Gastrocnemius medialis (tissue), 4 donors: Measurements from ENCODE around the gene PACS1.

ENCODE experiments used
- POLR2A ChIP-seq, 2 donors: fragments of 450-650 bp; IDR thresholded peaks; one replicate each; pipeline ENCODE4 v1.6.1; 2017; ENCODE audit warnings: antibody characterized with exemption in 2 of 2, mild to moderate bottlenecking in 2 of 2, moderate library complexity in 2 of 2
- TF ChIP-seq, protein P1 (sequence below), 5 experiments: fragments of 450-650 bp in 3 of 5; fragments of 200-600 bp in 2 of 5; sonication (generic) in 2 of 5; IDR thresholded peaks in 4 of 5; conservative IDR thresholded peaks in 1 of 5; 1 replicate in 4 of 5; 2 replicates in 1 of 5; pipeline ENCODE4 v1.5.1; 2016 to 2019; ENCODE audit warnings: antibody characterized with exemption in 5 of 5, mild to moderate bottlenecking in 3 of 5, moderate library complexity in 3 of 5

GRCh38 chr11:66081505-66081904, 11.4 kb downstream of the PACS1 start:
- TF ChIP-seq, protein P1, sequence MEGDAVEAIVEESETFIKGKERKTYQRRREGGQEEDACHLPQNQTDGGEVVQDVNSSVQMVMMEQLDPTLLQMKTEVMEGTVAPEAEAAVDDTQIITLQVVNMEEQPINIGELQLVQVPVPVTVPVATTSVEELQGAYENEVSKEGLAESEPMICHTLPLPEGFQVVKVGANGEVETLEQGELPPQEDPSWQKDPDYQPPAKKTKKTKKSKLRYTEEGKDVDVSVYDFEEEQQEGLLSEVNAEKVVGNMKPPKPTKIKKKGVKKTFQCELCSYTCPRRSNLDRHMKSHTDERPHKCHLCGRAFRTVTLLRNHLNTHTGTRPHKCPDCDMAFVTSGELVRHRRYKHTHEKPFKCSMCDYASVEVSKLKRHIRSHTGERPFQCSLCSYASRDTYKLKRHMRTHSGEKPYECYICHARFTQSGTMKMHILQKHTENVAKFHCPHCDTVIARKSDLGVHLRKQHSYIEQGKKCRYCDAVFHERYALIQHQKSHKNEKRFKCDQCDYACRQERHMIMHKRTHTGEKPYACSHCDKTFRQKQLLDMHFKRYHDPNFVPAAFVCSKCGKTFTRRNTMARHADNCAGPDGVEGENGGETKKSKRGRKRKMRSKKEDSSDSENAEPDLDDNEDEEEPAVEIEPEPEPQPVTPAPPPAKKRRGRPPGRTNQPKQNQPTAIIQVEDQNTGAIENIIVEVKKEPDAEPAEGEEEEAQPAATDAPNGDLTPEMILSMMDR (IDR thresholded peaks at IDR 0.05 in 4 of 5, conservative IDR thresholded peaks at IDR 0.05 in 1 of 5) = no peak
- no peak for TF ChIP-seq POLR2A (IDR thresholded peaks at IDR 0.05)
